HG03095 (cell line): ENCODE data around the gene ATG4C.
"Not testable (repeated sequence)": the region's sequence is repeated elsewhere in the genome, so short reads cannot be mapped to it uniquely, and the experiment has no call there.

ENCODE experiments used
- ATAC-seq: cut with Tn5 transposase; IDR thresholded peaks from one replicate; pipeline ENCODE4 v1.9.1; 2021; ENCODE audit warnings: moderate library complexity; ENCODE audit not compliant: unreplicated experiment

The ATG4C gene

DNA sequence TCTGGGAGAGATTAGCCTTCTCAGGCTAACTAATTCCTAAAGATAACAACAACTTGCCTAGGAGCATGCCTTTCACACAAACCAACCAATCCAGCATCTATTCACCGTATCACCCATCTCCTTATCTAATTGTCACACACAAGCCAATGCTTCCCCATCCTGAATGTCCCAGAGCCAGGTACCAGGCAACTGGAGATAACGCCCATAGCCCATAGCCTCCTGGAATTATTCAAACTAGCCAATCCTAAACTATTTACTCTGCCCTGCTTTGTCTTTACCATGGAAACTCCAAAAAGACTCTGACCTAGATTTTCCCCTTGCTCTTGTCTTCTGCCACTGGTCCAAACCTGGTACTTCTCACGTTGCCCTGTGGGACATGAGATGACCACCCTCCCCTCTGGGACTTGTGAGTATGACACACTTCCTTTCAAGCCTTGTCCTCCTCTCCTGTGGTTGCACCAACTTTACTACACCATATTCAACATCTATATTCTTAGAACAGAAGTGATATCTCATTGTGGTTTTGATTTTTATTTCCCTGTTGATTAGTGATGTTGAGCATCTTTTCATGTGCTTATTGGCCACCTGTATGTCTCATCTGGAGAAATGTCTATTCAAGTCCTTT lies 8.8 kb upstream of the ATG4C start:
- no peak for ATAC-seq

DNA sequence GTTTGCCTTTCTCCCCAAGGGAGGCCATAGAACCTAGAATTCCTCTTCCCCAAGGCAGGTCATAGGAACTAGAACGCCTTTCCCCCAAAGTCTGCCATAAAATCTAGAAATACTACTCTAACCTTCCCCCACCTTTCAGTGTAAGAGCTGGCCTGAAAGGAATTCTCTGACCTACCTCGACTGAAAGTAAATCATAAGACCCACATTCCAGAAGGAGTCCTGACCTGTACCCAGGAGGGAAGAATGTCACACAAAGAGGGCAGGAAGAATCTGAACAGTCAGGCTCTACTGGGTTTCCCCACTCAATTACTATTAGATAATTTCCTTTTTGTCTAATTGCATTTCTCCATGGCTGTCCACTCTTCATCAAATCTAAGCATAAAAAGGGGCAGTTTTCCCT lies 5.7 kb upstream of the ATG4C start:
- no peak for ATAC-seq

DNA sequence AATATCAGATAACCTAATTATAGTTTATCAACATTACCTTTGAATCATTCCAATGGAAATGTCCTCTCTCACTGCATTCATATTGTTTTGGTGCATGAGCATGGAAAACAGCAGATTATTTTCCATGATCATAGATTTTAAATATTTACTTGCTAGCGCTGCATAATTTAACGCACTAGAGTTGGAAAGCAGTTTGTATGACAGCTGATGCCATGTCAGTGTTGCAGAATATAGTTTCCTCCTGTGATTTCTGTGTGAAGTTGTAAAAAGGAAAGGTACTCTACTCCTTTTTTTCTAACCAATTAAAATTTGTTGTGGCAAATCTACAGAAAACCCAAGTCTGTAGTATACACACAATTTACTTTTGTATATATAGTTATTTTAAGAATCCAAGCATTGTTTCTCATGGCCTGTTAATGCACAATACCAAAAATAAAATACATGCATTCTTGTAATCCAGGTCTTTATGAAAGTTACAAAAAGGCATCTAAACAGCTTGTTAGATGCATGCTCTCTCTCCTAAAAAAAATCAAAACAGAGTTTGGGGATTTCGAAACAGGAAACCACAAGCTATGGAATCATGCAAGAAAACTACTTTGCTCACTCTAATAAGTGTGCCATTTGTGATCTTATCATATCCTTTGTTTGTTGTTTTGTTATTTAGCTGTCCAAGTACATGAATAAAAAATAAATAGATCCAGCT lies 1.9 kb upstream of the ATG4C start:
- no peak for ATAC-seq

DNA sequence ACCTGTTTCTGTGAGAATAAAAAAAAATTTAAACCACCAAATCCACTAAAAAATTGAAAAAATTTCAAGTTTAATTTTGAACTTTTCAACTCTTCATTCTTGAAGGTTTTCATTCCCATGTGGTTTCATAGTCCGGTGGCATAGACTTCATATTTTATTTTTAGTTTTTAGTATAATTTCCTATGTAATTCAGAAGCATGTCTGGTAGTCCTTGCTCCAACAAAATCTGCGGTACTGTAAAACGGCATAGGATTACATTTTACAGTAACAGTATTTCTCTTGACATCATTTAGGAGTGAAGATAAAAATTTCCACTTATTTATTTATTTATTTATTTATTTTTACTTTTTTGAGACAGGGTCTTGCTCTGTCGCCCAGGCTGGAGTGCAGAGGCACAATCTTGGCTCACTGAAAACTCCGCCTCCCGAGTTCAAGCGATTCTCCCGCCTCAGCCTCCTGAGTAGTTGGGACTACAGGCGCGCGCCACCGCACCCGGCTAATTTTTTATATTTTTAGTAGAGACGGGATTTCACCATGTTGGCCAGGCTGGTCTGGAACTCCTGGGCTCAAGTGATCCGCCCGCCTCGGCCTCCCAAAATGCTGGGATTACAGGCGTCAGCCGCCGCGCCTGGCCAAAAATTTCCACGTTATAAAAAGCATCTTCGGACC lies 1.3 kb upstream of the ATG4C start:
- ATAC-seq = not testable (repeated sequence)

DNA sequence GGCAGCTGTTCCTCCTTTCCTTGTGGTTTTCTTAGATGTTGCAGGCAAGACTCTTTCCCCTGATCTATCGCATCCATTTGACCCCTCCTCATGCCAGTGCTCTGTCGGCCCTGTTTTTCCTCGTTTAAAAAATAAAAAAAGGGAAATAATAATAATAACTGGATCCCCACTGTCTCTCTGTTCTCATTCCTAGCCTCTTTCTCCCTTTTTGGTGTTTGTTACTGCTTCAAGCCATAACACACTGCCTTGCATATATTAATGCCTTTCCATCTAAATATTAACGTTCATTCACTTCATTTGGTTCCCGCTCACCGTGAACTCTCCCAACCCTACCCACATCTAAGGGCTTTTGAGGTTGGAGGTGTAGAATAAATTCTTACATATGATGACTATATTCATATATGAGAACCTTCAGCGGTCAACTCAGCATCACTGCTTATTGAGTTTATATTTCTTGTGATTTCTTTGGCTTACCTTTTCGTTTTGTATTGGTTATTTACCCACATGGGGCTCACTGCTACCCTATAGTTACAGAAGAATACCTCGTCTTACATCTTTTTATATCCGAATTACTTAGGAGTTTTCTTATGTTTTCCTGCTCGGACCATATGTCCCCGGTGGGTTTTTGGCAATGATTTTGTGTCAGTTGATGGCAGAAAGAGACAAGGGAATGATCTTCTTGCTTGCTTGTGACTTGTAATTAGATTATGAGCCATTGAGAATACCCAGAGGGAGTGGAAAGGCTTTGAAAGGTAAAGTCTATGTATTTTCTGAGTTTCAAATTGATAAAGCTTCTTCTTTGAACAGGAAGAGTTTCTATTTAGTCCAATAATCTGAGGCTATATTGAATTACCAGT lies 805 bp downstream of the ATG4C start:
- peak; percentile 28 for ATAC-seq

DNA sequence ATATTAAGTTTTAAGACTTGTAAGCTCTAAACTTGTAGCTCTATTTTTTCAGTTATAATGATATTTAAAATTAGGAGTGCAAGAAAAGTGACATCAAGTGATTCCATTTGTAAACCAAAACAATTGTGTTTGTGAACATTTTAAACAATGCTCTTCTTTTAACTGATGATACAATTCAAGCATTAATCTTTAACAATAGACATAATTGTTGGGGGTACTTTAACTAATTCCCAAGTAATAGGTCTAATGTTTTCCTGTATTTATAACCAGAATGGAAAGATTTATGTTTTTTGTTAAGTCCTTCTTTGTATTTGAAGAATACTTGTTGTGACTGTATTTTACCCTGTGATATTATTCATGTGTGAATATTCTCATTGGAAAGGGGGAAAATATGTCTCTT lies 6.8 kb downstream of the ATG4C start:
- no peak for ATAC-seq

DNA sequence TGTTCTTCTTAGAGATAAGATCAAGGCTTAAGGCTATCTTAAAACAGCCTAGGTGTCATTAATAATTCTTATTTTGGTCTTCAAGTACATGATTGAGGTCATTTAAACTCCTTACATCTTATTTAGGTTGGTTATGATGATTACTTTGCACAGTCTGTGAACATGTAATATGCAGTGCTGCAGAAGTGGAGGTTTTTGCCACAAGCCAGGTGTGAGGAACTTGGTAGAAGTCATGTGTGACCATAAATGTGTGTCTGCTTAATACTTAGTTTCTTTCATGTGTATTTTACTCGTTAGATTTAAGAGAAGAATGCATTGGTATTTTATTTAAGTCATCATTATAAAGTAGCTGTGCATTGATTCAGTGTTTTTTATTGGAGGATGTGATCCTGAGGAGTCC lies 10.1 kb downstream of the ATG4C start:
- ATAC-seq = no peak

DNA sequence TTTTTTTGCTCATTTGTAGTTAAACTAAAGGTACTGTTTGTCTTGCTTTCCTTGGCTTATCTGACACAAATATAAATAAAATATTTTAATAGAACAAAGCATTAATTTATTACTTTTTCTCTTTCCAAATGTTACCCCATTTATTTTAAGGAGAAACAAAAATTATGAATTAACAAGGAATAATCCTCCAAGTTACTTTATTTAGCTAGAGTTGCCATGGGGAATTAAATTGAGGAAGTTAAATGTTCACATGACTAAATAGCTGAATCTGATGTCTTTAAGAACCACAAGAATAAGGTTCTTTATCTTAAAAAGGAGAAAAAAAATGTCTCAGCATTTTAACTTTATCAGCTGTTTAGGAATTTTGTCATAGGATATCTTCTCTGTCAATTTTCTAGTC lies 12.3 kb downstream of the ATG4C start:
- no peak for ATAC-seq

DNA sequence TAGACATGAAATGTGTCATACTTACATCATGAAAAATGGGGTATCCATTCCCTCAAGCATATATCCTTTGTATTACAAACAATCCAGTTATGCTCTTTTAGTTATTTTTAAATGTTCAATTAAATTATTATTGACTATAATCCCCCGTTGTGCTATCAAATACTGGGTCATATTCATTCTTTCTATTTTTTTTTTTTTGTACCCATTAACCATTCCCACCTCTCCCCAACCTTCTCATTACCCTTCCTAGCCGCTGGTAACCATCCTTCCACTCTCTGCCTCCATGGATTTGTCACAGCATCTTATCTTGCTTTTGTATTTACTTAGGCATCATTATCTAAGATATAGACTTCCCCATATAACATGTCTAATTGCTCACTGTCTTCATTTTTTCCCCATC lies 15.8 kb downstream of the ATG4C start:
- ATAC-seq = no peak

DNA sequence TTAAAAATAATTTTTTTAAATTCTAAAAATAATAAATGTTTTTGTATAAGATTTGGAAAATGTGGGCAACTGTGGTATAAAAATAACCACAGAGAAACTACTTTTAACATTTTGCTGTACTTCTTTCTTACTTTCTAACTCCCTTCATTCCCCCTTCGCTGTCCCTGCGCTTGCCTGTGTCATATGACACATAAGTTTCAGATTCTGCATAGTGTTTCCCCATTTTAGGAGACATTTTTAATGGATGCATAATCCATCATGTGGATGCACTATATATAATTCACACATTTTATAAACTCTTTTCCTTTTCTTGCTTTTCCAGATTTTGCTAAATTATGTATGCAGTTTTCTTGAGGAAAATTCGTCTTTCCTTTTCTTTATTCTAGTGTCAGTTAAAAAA lies 16.3 kb downstream of the ATG4C start:
- ATAC-seq = peak; percentile 39

DNA sequence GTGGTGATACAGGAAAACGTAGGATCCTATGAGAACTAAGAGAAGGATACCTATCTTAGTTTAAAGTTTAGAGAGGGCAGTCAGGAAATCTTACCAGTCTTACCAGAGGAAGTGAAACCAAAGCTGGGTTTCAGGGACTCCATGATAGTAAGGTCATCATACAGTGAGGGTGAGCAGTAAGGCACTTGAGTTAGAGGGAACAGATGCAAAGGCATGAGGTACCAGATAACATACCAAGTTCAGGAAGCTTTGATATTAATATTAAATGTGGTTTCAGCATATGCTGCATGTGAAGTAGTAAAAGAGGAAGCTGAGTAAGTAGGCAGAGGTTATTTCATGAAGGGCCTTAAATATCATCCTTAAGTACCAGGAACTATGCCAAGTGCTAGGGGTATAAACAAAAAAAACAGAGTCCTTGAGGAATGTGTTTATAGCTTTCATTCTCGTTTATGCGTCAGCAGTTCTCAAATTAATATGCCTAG lies 16.9 kb downstream of the ATG4C start:
- peak; percentile 99 for ATAC-seq

DNA sequence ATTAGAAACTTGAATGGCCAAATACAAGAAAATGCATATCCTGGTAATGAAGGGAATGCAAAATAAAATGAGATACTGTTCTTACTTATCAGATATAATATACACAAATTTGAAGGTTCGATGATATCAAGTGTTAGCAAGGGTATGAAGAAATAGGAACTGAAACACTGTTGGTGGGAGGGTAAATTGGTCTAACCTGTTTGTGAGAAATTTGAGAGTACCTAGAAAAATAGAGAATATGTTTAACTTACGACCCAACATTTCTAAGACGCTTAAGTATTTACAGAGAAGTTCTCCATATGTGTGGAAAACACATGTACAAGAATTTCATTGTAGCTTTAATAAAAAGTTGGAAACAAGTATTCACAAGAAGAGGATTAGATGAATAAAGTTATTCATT lies 25.9 kb downstream of the ATG4C start:
- no peak for ATAC-seq

DNA sequence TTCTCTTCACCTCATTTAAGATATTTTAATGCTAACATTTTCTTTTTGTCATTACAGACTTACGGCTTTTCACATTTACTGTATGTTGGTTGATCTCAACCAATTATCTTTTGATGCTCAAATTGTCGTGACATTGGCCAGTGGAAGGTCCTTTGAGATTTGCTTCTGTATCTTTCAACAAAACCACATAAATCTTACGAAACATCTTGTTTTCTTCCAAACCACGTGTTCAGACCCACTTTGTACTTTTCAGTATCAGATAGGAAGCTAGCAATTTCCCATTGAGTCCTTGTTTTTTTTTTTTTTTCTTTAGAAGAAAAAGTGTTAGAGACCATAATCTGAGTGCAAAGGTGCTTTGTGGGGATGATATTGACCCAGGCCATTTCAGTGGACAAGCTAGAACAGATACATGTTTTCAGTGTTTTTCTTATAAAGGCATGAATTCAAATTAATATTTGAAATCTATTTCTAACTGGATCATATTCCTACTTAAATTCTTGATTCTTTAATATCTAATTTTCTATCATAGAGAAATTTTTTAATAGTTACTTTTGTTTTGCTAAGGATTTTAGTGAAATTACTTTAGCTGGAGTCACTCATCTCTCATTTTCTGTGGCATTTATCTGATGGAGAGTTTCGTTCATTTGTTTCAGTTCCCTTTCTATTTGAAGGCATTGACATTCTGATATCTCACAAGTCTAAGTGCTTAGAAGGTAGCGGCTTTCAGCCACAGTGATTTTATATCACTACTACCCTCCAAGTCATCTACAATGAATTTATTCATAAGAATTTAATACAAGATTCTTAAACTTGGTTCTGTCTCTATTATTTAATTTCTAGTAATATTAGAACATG lies 26.7 kb downstream of the ATG4C start:
- ATAC-seq = peak; percentile 94

DNA sequence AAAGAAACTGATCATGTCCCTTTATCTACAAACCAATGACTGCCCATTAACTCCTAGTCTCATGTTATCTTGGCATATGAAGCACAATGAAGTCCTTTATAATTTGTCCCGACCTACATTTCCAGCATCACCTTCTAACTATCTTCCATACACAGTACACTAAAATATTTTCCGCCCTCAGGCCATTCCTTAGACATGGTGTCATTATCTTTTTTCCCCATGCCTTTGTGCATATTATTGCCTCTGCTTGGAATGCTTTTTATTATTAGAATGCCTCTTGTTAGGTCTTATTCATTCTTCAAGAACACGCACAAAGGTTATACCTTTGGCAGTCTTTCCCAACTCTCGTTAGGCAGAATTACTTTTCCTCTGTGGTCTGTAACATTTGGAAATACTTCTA lies 39.6 kb downstream of the ATG4C start:
- ATAC-seq = no peak

DNA sequence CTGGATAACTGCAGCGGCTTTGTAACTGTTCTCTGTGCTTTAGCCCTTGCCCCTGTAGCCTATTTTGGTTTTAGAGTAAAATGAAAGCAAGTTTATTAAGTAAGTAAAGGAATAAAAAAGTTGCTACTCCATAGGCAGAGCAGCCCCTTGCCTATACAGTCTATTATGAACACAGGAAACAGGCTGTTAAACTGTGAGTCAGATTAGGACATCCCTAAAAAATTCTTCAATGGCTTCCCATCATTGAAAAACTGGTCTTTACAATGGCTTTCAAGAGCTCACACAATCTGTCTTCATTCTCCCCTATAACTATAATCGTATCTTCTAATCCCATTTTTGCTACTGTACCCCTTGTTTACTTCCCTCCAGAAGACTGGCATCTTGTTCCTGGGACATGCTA lies 43.0 kb downstream of the ATG4C start:
- no peak for ATAC-seq

DNA sequence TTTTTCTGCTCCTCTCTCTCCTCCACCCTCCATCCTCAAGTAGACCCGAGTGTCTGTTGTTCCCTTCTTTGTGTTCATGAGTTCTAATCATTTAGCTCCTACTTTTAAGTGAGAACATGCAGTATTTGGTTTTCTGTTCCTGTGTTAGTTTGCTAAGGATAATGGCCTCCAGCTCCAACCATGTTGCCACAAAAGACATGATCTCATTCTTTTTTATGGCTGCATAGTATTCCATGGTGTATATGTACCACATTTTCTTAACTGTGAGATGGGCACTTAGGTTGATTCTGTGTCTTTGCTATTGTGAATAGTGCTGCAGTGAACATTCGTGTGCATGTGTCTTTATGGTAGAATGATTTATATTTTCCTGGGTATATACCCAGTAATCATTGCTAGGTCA lies 43.9 kb downstream of the ATG4C start:
- not testable (repeated sequence) for ATAC-seq

DNA sequence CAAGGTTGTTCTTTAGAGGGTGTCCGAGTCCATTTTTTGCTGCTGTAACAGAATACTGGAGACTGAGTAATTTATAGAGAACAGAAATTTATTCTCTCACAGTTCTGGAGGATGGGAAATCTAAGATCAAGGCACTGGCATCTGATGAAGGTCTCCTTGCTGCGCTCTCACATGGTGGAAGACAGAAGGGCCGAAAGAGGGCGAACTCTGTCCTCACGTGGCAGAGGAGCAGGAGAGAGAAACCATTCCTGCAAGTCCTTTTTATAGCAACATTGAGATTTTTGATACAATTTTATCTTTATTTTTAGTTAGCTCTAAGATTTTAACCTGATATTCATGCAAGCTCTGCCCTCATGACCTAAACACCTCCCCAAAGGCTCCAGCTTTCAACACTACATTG lies 48.3 kb downstream of the ATG4C start:
- no peak for ATAC-seq

DNA sequence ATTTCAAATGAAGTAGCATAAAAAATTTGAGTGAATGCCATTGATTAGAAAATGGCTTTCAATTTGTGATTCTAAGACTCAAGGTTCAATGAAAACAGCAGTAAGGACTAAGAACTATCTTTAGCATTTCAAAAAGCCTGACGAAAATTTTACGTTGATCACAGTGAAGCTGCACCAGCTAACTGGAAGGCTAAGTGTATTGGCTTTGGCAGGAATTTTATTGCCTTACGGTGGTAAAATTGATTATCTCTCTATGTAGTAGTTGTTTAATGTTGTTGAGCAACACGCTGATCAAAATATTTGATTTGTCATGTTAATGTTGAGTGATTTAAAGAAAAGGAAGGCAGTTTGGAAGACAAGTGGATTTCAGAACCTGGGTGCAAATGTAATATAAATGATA lies 49.6 kb downstream of the ATG4C start:
- no peak for ATAC-seq

DNA sequence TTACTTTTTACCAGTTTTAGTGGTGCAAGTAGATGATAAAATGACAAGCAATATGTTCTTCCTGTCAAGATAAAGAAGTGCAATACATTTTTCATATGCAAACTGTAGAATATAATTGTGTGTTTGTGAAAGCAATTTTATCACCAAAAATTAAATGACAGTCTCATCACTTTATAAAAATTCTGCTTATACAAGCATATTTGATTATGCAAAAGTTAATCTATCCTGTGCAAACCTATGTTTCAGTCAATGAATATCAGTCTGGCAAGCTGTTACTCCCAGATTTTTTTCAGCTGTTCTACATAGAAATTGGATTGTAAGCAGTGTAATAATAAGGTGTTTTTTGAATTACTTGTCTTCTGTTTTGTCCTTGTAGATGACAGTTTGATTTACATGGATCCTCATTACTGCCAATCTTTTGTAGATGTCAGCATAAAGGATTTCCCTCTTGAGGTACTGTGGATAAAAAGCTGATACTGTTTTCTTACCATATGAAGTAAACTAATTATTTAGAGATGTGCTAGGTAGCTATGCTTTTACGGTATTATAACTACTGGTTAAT lies 50.5 kb downstream of the ATG4C start:
- ATAC-seq = no peak
